GM23248 (cell line): Measurements from ENCODE around the gene MAMDC2. TPM values are rescaled to one million over a fixed set of nuclear protein-coding genes. Genes with fewer than 3 reads are reported as not detected.

ENCODE experiments used
- DNase-seq: peaks from one replicate; pipeline ENCODE4 v3.0.0-alpha.2; 2015
- H2AFZ ChIP-seq: fragments of 200-600 bp; sonication (generic); 2 replicates; pipeline ENCODE4 v1.6.1; 2016; ENCODE audit warnings: antibody characterized with exemption
- H3F3A ChIP-seq: fragments of 200-600 bp; sonication (generic); 2 replicates; pipeline ENCODE4 v1.6.1; 2016; ENCODE audit warnings: mild to moderate bottlenecking, antibody characterized with exemption, mixed run types; ENCODE audit not compliant: insufficient read depth
- H3K27ac ChIP-seq: fragments of 200-600 bp; sonication (generic); 2 replicates; pipeline ENCODE4 v1.5.1; 2016; ENCODE audit warnings: mild to moderate bottlenecking
- H3K27me3 ChIP-seq: fragments of 200-600 bp; sonication (generic); replicated peaks from 2 replicates; pipeline ENCODE4 v1.6.1; 2016; ENCODE audit warnings: mild to moderate bottlenecking; ENCODE audit not compliant: insufficient read depth
- H3K36me3 ChIP-seq: fragments of 200-600 bp; sonication (generic); 2 replicates; pipeline ENCODE4 v1.6.1; 2016; ENCODE audit warnings: low read depth, mild to moderate bottlenecking
- H3K4me1 ChIP-seq: fragments of 200-600 bp; sonication (generic); 2 replicates; pipeline ENCODE4 v1.6.1; 2016; ENCODE audit warnings: mild to moderate bottlenecking; ENCODE audit not compliant: insufficient read depth
- H3K4me2 ChIP-seq: fragments of 200-600 bp; sonication (generic); one replicate; pipeline ENCODE4 v1.6.1; 2016; ENCODE audit warnings: mild to moderate bottlenecking; ENCODE audit not compliant: unreplicated experiment
- H3K4me3 ChIP-seq: fragments of 200-600 bp; sonication (generic); 2 replicates; pipeline ENCODE4 v1.5.1; 2016; ENCODE audit warnings: mild to moderate bottlenecking
- H3K79me2 ChIP-seq: fragments of 200-600 bp; sonication (generic); 2 replicates; pipeline ENCODE4 v1.6.1; 2016; ENCODE audit warnings: mild to moderate bottlenecking; ENCODE audit not compliant: insufficient read depth
- H3K9ac ChIP-seq: fragments of 200-600 bp; sonication (generic); 2 replicates; pipeline ENCODE4 v1.6.1; 2016; ENCODE audit warnings: mild to moderate bottlenecking
- H3K9me2 ChIP-seq: fragments of 200-600 bp; sonication (generic); 2 replicates; pipeline ENCODE4 v1.6.1; 2016; ENCODE audit warnings: mixed run types, mild to moderate bottlenecking, moderate library complexity; ENCODE audit not compliant: insufficient read depth
- H3K9me3 ChIP-seq: fragments of 200-600 bp; sonication (generic); one replicate; pipeline ENCODE4 v1.6.1; 2017; ENCODE audit warnings: low read depth
- H4K20me1 ChIP-seq: fragments of 200-600 bp; sonication (generic); 2 replicates; pipeline ENCODE4 v1.6.0; 2016; ENCODE audit not compliant: insufficient read depth
- EZH2 ChIP-seq: fragments of 200-600 bp; sonication (generic); IDR thresholded peaks from 2 replicates; pipeline ENCODE4 v1.6.1; 2018; ENCODE audit warnings: antibody characterized with exemption, mild to moderate bottlenecking; ENCODE audit not compliant: insufficient read depth, poor library complexity, severe bottlenecking
- EZH2phosphoT487 ChIP-seq: fragments of 200-600 bp; sonication (generic); IDR thresholded peaks from 2 replicates; pipeline ENCODE4 v1.6.1; 2018; ENCODE audit warnings: antibody characterized with exemption, moderate library complexity, mild to moderate bottlenecking, low read depth; ENCODE audit not compliant: insufficient read depth
- WGBS, 2 experiments: methylation state at CpG; one replicate each; pipeline ENCODE4 v1.1.6; 2015 to 2017; ENCODE audit warnings: low lambda C conversion rate in 2 of 2, low coverage in 1 of 2; ENCODE audit errors: missing lambda C conversion rate in 2 of 2; 5-methylcytosine and 5-hydroxymethylcytosine counted together
- in situ Hi-C: fragments of 300-500 bp; cut with MboI; formaldehyde crosslinking; loops from 2 replicates; pipeline ENCODE4 v1.15.0; 2020
- polyA plus RNA-seq: library from polyadenylated mRNA; unstranded; fragments of >200 nt; fragmentation: Nextera tagmentation; extraction: Ambion mirVana; gene quantifications from 2 replicates; pipeline ENCODE4 v1.2.1, GENCODE V29; 2016
- total RNA-seq: library from RNA; depleted of rRNA; stranded (reverse); fragments of >200 nt; shearing (Covaris generic); gene quantifications from 2 replicates; pipeline ENCODE4 v1.2.3, GENCODE V29; 2014

The MAMDC2 gene
- total and polyA plus RNA-seq, 2 experiments from 2014 or later = 0.45 TPM; not detected in 1

- H3K9ac ChIP-seq = peak overlapping the region; percentile 94
- TF ChIP-seq EZH2 (no peak), EZH2phosphoT487 (no peak)
- peaks cover 22% of the 10 kb centered on the region for H3F3A ChIP-seq
- in situ Hi-C loops = no loop called here
- peaks cover 10% of the 10 kb centered on the region; the same call in 1 of the 2 replicates for H4K20me1 ChIP-seq
- no peaks in the 10 kb centered on the region for H3K9me2 ChIP-seq
- H3K27me3 ChIP-seq = no peaks in the 10 kb centered on the region
- peak overlapping the region; percentile 91 for H3K4me2 ChIP-seq
- H3K9me3 ChIP-seq = no peaks in the 10 kb centered on the region
- H3K4me1 ChIP-seq = peaks cover 72% of the 10 kb centered on the region
- peaks cover 27% of the 10 kb centered on the region for H3K36me3 ChIP-seq
- peak overlapping the region; percentile 70 for H2AFZ ChIP-seq
- 1 to 2% methylated on average over 10 of the region's 10 CpGs for WGBS, 2 experiments
- peak overlapping the region; percentile 97 for H3K27ac ChIP-seq
- H3K4me3 ChIP-seq = peak overlapping the region; percentile 92
- DNase-seq = no peak
- H3K79me2 ChIP-seq = peaks cover 73% of the 10 kb centered on the region
These were observed 215.8 kb downstream of the MAMDC2 start for GRCh38 chr9:70259512-70259802.

GRCh38 chr9:70260007-70260443, 216.4 kb downstream of the MAMDC2 start:
- Histone ChIP-seq H3K27ac (peak overlapping the region; percentile 97), H3K36me3 (peaks cover 33% of the 10 kb centered on the region), H2AFZ (no peak overlapping the region), H3K4me1 (peaks cover 72% of the 10 kb centered on the region), H4K20me1 (peaks cover 10% of the 10 kb centered on the region; the same call in 1 of the 2 replicates), H3K79me2 (peaks cover 79% of the 10 kb centered on the region), H3K9me3 (no peaks in the 10 kb centered on the region), H3F3A (peaks cover 23% of the 10 kb centered on the region), H3K9me2 (no peaks in the 10 kb centered on the region), H3K9ac (peak overlapping the region; percentile 94), H3K27me3 (no peaks in the 10 kb centered on the region), H3K4me2 (peak overlapping the region; percentile 91), H3K4me3 (peak overlapping the region; percentile 92)
- 95 to 96% methylated on average over 29 to 30 of the region's 30 CpGs for WGBS, 2 experiments
- DNase-seq = no peak
- no peak for TF ChIP-seq EZH2phosphoT487
- TF ChIP-seq EZH2 = no peak
- in situ Hi-C loops = no loop called here

- TF ChIP-seq EZH2phosphoT487 (no peak), EZH2 (no peak)
- no peak overlapping the region for H3K27ac ChIP-seq
- DNase-seq = no peak
- peak overlapping the region; percentile 91 for H3K4me2 ChIP-seq
- no peaks in the 10 kb centered on the region for H3K9me2 ChIP-seq
- peaks cover 28% of the 10 kb centered on the region for H3F3A ChIP-seq
- peak overlapping the region; percentile 92 for H3K4me3 ChIP-seq
- 95 to 96% methylated on average over 8 of the region's 8 CpGs for WGBS, 2 experiments
- H3K9me3 ChIP-seq = no peaks in the 10 kb centered on the region
- peaks cover 38% of the 10 kb centered on the region for H3K36me3 ChIP-seq
- peaks cover 84% of the 10 kb centered on the region for H3K79me2 ChIP-seq
- peaks cover 73% of the 10 kb centered on the region for H3K4me1 ChIP-seq
- in situ Hi-C loops = no loop called here
- no peak overlapping the region for H2AFZ ChIP-seq
- no peak overlapping the region for H3K9ac ChIP-seq
- no peaks in the 10 kb centered on the region for H3K27me3 ChIP-seq
- peaks cover 10% of the 10 kb centered on the region; the same call in 1 of the 2 replicates for H4K20me1 ChIP-seq
These were observed 217.0 kb downstream of the MAMDC2 start for GRCh38 chr9:70260606-70261005.

- peaks cover 91% of the 10 kb centered on the region for H3K79me2 ChIP-seq
- H3K4me2 ChIP-seq = peak overlapping the region; percentile 91
- H4K20me1 ChIP-seq = peaks cover 10% of the 10 kb centered on the region; the same call in 1 of the 2 replicates
- H3K36me3 ChIP-seq = peaks cover 42% of the 10 kb centered on the region
- H3K4me1 ChIP-seq = peaks cover 69% of the 10 kb centered on the region
- no peaks in the 10 kb centered on the region for H3K27me3 ChIP-seq
- peaks cover 26% of the 10 kb centered on the region for H3F3A ChIP-seq
- H3K9me3 ChIP-seq = no peaks in the 10 kb centered on the region
- no peak for DNase-seq
- no peak overlapping the region for H2AFZ ChIP-seq
- no peak for TF ChIP-seq EZH2
- no peak for TF ChIP-seq EZH2phosphoT487
- H3K4me3 ChIP-seq = no peak overlapping the region; the same call in 1 of the 2 replicates
- H3K9ac ChIP-seq = no peak overlapping the region
- no peak overlapping the region for H3K27ac ChIP-seq
- H3K9me2 ChIP-seq = no peaks in the 10 kb centered on the region
- WGBS, 2 experiments = 73 to 77% methylated on average over 4 of the region's 4 CpGs
- in situ Hi-C loops = no loop called here
These were observed 217.7 kb downstream of the MAMDC2 start for GRCh38 chr9:70261131-70261870.
